Hair follicle dermal papilla cell (primary cell): ENCODE results near the gene CARS1. TPM values are rescaled to one million over a fixed set of nuclear protein-coding genes. Genes with fewer than 3 reads are reported as not detected.
A peak's percentile ranks its signal among the peaks of the same experiment; 100 is the strongest.

ENCODE experiments used
- small RNA-seq: library from RNA; depleted of rRNA; stranded (forward); fragments of <200 nt; gene quantifications from one replicate; pipeline ENCODE3, GENCODE V24; 2012
- total RNA-seq: library from RNA; depleted of rRNA; stranded (reverse); fragments of >200 nt; gene quantifications from 2 replicates; pipeline ENCODE4 v1.2.3, GENCODE V29; 2012

The CARS1 gene
- total RNA-seq = 121 and 125 TPM in 2 replicates

GRCh38 chr11:3057069-3057963, at the start of gene CARS1:
CARS1 (minus strand) TSS chr11:3057423; CDS start chr11:3057367, 56 bp downstream.

GRCh38 chr11:2992234-2992996, 64.8 kb downstream of the CARS1 start, which contains the start of gene NAP1L4:
NAP1L4 (minus strand) TSS chr11:2992329; CDS start chr11:2979220, 13,109 bp downstream.

Small RNAs within 50 kb of the gene (small RNA-seq; reads per million reads assigned to genes)
- gene RNU1-91P = not detected
- 29.0 reads per million, percentile 96 among the genes with 10 or more reads in this experiment for gene SNORA54

Other genes with a start within 250 kb of the CARS1 start
- 12.4 and 14.8 TPM in 2 replicates for gene CDKN1C, start 171.6 kb downstream of the CARS1 start, total RNA-seq
- gene PHLDA2, start 128.0 kb downstream of the CARS1 start, total RNA-seq = 3.4 and 4.5 TPM in 2 replicates
- 70.4 and 74.2 TPM in 2 replicates for gene NAP1L4, start 65.1 kb downstream of the CARS1 start, total RNA-seq
- 89.0 and 97.5 TPM in 2 replicates for gene OSBPL5, start 107.9 kb upstream of the CARS1 start, total RNA-seq
- not detected in 2 replicates for gene MRGPRG, start 161.4 kb upstream of the CARS1 start, total RNA-seq
- 0.16 TPM in 1 of 2 replicates, not detected in the other for gene MRGPRE, start 175.0 kb upstream of the CARS1 start, total RNA-seq